GM12864 (cell line): ENCODE results near the gene MBD5.

Source experiments
- DNase-seq: peaks from one replicate; pipeline ENCODE4 v3.0.0-alpha.2; 2011; ENCODE audit warnings: low read depth
- H3K4me3 ChIP-seq: 2 replicates; pipeline ENCODE4 v1.5.1; 2011; ENCODE audit warnings: mild to moderate bottlenecking, low read depth, low read length, control low read depth
- TF ChIP-seq, protein P1 (sequence below): IDR thresholded peaks from 2 replicates; pipeline ENCODE4 v1.5.1; 2011; ENCODE audit warnings: low read depth, mild to moderate bottlenecking, moderate library complexity, low read length, control low read depth, inconsistent platforms; ENCODE audit errors: missing control alignments

MBD5 gene

DNA sequence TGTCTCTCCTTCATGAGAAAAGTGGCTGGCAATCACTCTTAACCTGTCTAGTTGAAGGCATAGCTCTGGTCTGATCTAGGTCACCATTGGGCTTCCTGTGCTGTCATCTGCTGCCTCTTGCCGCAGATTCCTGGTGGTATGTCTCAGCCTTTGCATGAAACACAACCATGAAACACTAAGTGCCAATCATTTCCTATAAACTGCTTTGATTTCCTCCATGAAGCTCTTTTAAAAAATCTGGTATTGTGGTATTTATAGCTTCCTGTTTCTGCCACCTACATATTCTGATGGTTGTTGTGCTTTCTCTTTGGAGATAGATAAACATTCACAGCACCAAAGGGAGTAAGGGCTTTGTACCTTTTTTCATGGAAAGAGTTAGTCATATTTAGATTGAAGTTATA is 503.6 kb downstream of the MBD5 start:
- TF ChIP-seq, protein P1, sequence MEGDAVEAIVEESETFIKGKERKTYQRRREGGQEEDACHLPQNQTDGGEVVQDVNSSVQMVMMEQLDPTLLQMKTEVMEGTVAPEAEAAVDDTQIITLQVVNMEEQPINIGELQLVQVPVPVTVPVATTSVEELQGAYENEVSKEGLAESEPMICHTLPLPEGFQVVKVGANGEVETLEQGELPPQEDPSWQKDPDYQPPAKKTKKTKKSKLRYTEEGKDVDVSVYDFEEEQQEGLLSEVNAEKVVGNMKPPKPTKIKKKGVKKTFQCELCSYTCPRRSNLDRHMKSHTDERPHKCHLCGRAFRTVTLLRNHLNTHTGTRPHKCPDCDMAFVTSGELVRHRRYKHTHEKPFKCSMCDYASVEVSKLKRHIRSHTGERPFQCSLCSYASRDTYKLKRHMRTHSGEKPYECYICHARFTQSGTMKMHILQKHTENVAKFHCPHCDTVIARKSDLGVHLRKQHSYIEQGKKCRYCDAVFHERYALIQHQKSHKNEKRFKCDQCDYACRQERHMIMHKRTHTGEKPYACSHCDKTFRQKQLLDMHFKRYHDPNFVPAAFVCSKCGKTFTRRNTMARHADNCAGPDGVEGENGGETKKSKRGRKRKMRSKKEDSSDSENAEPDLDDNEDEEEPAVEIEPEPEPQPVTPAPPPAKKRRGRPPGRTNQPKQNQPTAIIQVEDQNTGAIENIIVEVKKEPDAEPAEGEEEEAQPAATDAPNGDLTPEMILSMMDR: no peak
- no peak overlapping the region for H3K4me3 ChIP-seq
- DNase-seq: no peak

DNA sequence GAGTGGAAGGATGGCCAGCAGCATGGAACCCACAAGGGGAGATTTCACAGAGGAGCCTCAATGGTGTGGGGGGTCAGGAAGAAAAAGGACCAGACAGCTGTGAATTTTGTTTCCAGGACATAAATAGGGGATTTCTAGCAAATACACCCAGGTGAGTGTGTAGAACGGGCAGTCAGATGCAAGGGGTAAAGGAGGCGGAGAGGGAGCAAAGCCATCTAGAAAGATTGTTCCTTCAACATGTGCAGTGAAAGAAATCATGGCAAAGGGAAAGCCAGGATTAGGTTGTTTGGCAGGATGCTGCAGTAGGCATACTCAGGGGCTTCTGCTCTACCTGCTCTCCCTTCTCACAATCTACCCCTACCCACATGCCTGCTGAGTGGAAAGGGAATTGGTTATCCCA is 504.2 kb downstream of the MBD5 start:
- no peak for DNase-seq
- TF ChIP-seq, protein P1: no peak
- H3K4me3 ChIP-seq: no peak overlapping the region

DNA sequence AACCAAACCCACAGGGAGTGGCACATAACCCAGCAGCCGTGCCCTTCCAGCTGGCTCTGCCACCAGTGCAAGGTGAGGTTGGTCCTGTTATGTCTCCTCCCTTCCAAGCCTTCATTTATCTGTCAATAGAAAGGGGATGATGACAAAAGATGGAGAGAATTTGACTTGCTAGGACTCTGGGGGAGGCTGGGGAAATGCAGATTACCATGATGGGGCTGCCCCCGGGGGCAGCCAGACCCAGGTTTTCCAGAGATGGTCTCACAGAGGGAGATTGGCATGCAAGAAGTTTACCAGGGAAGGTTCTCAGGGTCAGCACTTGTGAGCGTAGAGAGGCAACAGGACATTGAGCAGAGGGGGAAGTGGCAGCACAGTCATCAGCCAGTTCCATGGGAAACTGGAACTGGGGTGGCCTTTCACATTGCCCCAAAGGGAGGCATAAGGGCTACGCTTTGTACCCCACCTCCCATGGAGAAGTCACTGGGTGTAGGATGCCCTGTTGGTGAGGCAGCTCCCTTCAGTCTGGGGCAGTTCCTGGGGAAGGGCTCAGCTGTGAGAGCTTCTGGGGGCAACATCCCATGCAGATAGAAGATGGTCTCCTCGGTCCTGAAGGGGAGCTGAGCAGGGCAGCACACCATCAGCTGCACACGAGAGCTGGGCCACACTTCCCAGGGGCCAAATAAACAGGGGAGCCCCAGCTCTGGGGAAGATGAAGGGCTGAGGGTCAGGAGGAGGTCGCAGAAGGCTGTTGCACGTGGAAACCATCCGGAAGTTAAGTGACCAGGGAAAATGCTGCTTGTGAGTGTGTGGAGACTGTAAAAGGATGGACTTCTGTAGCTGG is 505.8 kb downstream of the MBD5 start:
- no peak for DNase-seq

DNA sequence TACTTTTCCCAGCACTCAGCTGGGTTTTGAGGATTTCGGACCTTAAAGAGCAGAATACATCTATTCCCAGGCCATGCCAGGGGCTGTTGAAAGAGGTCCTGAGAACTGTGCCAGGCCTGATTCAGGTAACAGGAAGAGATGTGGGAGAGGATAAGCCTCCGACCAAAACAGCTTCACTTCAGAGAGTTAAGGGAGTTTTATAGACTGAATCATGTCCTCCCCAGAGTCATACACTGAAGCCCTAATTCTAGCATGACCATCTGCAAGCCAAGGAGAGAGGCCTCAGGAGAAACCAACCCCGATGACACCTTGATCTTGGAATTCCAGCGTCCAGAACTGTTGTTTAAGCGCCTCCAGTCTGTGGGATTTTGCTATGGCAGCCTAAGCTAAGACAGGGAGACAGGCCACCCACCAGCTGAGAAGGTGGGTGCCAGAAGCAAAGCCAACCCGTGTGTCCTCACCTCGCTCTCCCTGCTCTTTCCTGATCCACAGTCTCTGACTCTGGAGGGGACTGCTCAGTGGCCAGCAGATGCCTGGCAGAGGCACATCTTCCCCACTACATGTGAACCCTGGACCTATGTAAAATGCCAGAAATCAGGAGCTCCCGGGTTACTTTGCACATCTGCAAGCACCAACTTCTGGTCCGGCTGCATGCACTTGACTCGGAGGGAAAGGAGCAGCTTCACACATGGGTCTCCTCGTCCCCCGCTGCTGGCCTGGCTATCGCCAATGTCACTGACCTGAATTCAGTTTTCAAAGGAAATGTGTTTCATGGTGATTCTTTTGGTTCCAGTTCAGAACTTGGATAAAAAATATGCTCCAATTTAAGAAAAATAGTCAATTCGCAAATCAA is 506.8 kb downstream of the MBD5 start:
- DNase-seq: no peak
- H3K4me3 ChIP-seq: no peak overlapping the region
- TF ChIP-seq, protein P1: no peak

More for the DNA sequence above, 505.8 kb downstream of the MBD5 start:
- no peak overlapping the region for H3K4me3 ChIP-seq
- TF ChIP-seq, protein P1: no peak

DNA sequence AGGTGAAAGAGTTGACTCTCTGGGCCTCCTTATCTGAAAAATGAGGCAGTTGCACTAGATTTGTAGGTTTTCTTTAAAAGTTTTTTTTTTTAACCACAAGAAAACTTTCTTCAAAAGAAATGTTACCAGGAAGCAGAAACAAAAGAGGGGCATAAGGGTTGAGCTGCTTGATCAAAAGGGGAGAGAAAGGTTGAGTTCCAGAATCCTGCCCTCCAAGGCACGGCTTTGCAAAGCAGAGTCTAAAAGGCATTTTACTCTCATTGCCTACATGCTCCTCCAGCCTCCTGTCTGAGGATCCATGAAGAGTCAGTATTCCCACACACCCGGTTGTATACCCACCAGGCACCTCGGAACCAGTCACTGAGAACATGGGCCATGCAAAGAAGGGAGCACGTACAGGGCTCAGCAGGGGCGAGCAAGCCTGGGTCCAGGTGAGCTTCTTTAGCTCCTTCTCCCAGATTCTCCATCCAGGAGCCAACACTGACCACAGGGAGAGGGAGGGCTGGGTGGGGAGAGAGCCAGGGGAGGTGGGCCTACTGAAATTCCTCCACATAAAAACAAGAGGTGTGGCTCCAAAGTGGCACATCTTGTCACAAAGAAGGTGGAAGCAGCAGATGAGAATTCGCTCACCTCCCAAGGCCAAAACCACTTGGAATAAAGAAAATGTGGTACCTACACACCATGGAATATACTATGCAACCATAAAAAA is 507.6 kb downstream of the MBD5 start:
- no peak overlapping the region for H3K4me3 ChIP-seq
- no peak for DNase-seq
- TF ChIP-seq, protein P1: no peak

DNA sequence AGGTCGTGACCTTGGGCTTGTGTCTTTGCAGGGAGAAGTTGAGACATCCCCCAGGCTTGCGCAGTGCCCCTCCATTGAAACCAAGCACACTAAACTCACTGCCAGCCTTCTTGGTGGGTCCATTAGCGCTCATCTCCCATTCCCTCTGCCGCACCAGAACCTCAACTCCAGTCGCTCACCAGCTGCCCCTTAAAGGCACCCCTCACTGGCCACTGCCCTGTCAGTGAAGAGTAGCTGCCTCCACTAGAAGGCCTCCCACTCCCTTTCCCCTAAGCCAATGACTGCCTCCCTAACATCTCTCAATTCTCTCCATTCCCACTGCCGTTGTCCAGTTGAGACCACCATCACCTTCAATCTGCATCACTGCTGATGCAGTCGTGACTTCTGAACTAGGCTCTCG is 508.9 kb downstream of the MBD5 start:
- no peak for DNase-seq
- H3K4me3 ChIP-seq: no peak overlapping the region
- TF ChIP-seq, protein P1: no peak
